Measurements from ENCODE around the gene PIK3R5.

- TF ChIP-seq CTCF (IDR thresholded peaks at IDR 0.05; ENCODE audit: low read depth, low read length, poor library complexity, severe bottlenecking) = no peak
- no peak for TF ChIP-seq EZH2phosphoT487 (IDR thresholded peaks at IDR 0.05; ENCODE audit: borderline replicate concordance, low read length)
These were observed 60.2 kb downstream of the PIK3R5 start for GRCh38 chr17:8905331-8905730.

All from DOHH2 (cell line).